ENCODE data around the gene NR2F1.
A peak's percentile ranks its signal among the peaks of the same experiment; 100 is the strongest.
"Not testable (repeated sequence)": the region's sequence is repeated elsewhere in the genome, so short reads cannot be mapped to it uniquely, and the experiment has no call there.

NR2F1 gene

GRCh38 chr5:93582677-93583438 lies at the start of gene NR2F1:
TSS of gene NR2F1 (plus strand) at chr5:93583222. CDS start at chr5:93585024, 1,802 bp downstream.
- peak; percentile 87 for DNase-seq (ENCODE audit: low spot score)

- DNase-seq (ENCODE audit: low spot score): no peak
These were observed 37.1 kb upstream of the NR2F1 start for GRCh38 chr5:93545872-93546271.

GRCh38 chr5:93549594-93549993 lies 33.4 kb upstream of the NR2F1 start:
- not testable (repeated sequence) for DNase-seq (ENCODE audit: low spot score)

- no peak for DNase-seq (ENCODE audit: low spot score)
These were observed 25.9 kb upstream of the NR2F1 start for GRCh38 chr5:93557021-93557604.

- DNase-seq (ENCODE audit: low spot score): no peak
These were observed 16.9 kb upstream of the NR2F1 start for GRCh38 chr5:93566091-93566490.

- no peak for DNase-seq (ENCODE audit: low spot score)
These were observed 15.6 kb upstream of the NR2F1 start for GRCh38 chr5:93567424-93567823.

GRCh38 chr5:93569300-93570160 lies 13.5 kb upstream of the NR2F1 start:
- no peak for DNase-seq (ENCODE audit: low spot score)

GRCh38 chr5:93570294-93571113 lies 12.5 kb upstream of the NR2F1 start:
- no peak for DNase-seq (ENCODE audit: low spot score)

- no peak for DNase-seq (ENCODE audit: low spot score)
These were observed 11.7 kb upstream of the NR2F1 start for GRCh38 chr5:93571114-93571949.

GRCh38 chr5:93572101-93572607 lies 10.9 kb upstream of the NR2F1 start:
- no peak for DNase-seq (ENCODE audit: low spot score)

GRCh38 chr5:93572608-93573353 lies 10.2 kb upstream of the NR2F1 start:
- DNase-seq (ENCODE audit: low spot score): no peak

GRCh38 chr5:93573354-93574351 lies 9.4 kb upstream of the NR2F1 start:
- no peak for DNase-seq (ENCODE audit: low spot score)

- no peak for DNase-seq (ENCODE audit: low spot score)
These were observed 8.3 kb upstream of the NR2F1 start for GRCh38 chr5:93574491-93575305.

GRCh38 chr5:93575461-93576414 lies 7.3 kb upstream of the NR2F1 start:
- no peak for DNase-seq (ENCODE audit: low spot score)

GRCh38 chr5:93576994-93577853 lies 5.8 kb upstream of the NR2F1 start:
- no peak for DNase-seq (ENCODE audit: low spot score)
